ENCODE results near the gene TRAPPC2L.

TRAPPC2L gene

GRCh38 chr16:88879788-88880055, 22.8 kb downstream of the TRAPPC2L start:
- no peak overlapping the region for H3K4me3 ChIP-seq (ENCODE audit: low read depth, low read length)
- TF ChIP-seq CTCF (IDR thresholded peaks at IDR 0.05; ENCODE audit: low read depth, low read length): no peak

- TF ChIP-seq CTCF (IDR thresholded peaks at IDR 0.05; ENCODE audit: low read depth, low read length): no peak
- no peak overlapping the region for H3K4me3 ChIP-seq (ENCODE audit: low read depth, low read length)
Observed at GRCh38 chr16:88880226-88881006, 23.5 kb downstream of the TRAPPC2L start.

- H3K4me3 ChIP-seq (ENCODE audit: low read depth, low read length): no peak overlapping the region
Observed at GRCh38 chr16:88881007-88881615, 24.2 kb downstream of the TRAPPC2L start.

GRCh38 chr16:88881675-88882357, 24.9 kb downstream of the TRAPPC2L start:
- no peak overlapping the region for H3K4me3 ChIP-seq (ENCODE audit: low read depth, low read length)
- TF ChIP-seq CTCF (IDR thresholded peaks at IDR 0.05; ENCODE audit: low read depth, low read length): no peak

More at GRCh38 chr16:88881007-88881615, 24.2 kb downstream of the TRAPPC2L start:
- TF ChIP-seq CTCF (IDR thresholded peaks at IDR 0.05; ENCODE audit: low read depth, low read length): no peak

GRCh38 chr16:88882358-88883030, 25.6 kb downstream of the TRAPPC2L start:
- TF ChIP-seq CTCF (IDR thresholded peaks at IDR 0.05; ENCODE audit: low read depth, low read length): no peak
- H3K4me3 ChIP-seq (ENCODE audit: low read depth, low read length): no peak overlapping the region

DNA sequence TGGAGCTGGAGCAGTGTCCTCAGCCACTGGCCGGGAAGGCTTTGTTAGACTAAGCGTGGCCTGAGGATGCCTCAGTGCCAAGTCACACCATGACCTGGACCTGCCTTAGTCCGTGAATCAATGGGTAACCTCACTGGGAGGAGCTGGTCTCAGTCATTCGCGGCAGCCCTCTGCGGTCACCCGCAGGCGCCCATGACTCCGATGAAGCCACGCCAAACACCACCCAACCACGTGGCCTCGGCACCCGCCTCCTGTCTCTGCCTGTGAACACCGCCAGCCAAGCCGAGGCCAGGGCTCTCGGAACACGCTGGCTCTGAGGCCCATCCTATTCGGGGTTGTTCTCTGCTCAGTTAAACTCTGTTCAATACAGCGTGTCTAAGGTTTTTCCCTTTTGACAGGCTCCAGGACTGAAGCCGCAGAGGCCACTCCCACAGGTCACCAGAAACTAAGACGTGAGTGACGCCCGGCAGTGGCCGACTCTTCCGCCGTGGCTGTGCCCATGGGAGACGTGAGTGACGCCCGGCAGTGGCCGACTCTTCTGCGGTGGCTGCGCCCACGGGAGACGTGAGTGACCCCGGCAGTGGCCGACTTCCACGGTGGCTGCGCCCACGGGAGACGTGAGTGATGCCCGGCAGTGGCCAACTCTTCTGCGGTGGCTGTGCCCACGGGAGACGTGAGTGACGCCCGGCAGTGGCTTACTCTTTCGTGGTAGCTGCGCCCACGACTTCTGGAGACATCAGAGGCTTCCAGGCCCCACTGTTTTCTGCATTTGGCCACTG, 26.4 kb downstream of the TRAPPC2L start:
- no peak for TF ChIP-seq CTCF (IDR thresholded peaks at IDR 0.05; ENCODE audit: low read depth, low read length)
- no peak overlapping the region for H3K4me3 ChIP-seq (ENCODE audit: low read depth, low read length)

Data from WI38 (cell line).